SK-N-MC (cell line): Measurements from ENCODE around the gene PPTC7.

ENCODE experiments used
- EZH2 ChIP-seq: fragments of 200-600 bp; sonication (generic); IDR thresholded peaks from one replicate; pipeline ENCODE4 v1.6.1; 2017; ENCODE audit warnings: antibody characterized with exemption
- FOXP2 ChIP-seq: optimal IDR thresholded peaks from 2 replicates; pipeline ENCODE3; 2011; ENCODE audit warnings: mild to moderate bottlenecking, moderate library complexity; ENCODE audit not compliant: insufficient read depth; ENCODE audit errors: extremely low read length, control extremely low read depth
- POLR2AphosphoS5 ChIP-seq: IDR thresholded peaks from 2 replicates; pipeline ENCODE4 v1.6.1; 2012; ENCODE audit warnings: mild to moderate bottlenecking, low read depth, low read length, borderline replicate concordance

- TF ChIP-seq EZH2 (no peak), POLR2AphosphoS5 (no peak), FOXP2 (no peak)
Measured at GRCh38 chr12:110513842-110514241, 69.3 kb downstream of the PPTC7 start.
